Activated CD4-positive, CD25-positive, alpha-beta regulatory T cell treated with anti-CD3 and anti-CD28 coated beads, Interleukin-2, amount 50 U/mL, for 16 hours (primary cell): ENCODE measurements around the gene BICDL1.

Source experiments
- DNase-seq: peaks from one replicate; pipeline ENCODE4 v3.0.0-alpha.2; 2020; ENCODE audit warnings: low read depth, low spot score

The BICDL1 gene

GRCh38 chr12:120055231-120056000 is 66.4 kb downstream of the BICDL1 start:
- no peak for DNase-seq

DNA sequence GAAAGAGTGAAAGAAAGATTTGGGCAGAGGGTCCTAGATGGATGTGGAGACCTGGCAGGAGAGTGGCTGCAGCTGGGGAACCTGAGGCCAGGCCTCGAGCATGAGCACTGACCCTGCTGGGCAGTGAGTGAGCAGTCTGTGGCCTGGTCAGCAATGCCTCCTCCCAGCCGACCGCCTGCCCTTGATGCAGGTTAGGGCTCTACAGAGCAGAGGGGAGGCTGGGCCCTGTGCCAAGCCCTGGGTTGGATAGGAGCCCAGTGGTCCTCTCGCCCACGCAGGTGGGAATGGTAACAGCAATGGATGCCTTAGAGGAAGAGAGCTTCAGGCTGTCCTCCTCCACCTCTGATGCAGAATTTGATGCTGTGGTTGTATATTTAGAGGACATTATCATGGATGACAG is 67.7 kb downstream of the BICDL1 start:
- no peak for DNase-seq

GRCh38 chr12:120060196-120060595 is 71.2 kb downstream of the BICDL1 start:
- no peak for DNase-seq

DNA sequence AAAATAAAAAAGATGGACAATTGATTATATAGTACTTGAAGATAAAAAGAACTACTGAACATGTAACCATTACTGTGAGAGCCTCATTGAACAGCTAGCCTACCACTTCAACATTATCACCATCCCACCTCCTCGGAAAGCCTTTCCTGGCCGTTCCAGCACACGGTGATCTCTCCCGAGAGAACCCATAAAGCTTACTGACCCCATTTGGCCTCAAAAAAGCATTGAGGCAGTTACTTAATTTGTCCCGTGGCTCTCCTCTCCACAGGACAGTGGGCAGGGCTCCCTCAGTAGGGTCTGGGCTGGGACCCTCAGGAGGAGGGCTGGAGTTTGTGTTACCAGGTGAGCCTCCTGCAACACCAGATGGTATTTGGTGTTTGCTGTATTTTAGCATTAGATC is 71.7 kb downstream of the BICDL1 start:
- DNase-seq: no peak

DNA sequence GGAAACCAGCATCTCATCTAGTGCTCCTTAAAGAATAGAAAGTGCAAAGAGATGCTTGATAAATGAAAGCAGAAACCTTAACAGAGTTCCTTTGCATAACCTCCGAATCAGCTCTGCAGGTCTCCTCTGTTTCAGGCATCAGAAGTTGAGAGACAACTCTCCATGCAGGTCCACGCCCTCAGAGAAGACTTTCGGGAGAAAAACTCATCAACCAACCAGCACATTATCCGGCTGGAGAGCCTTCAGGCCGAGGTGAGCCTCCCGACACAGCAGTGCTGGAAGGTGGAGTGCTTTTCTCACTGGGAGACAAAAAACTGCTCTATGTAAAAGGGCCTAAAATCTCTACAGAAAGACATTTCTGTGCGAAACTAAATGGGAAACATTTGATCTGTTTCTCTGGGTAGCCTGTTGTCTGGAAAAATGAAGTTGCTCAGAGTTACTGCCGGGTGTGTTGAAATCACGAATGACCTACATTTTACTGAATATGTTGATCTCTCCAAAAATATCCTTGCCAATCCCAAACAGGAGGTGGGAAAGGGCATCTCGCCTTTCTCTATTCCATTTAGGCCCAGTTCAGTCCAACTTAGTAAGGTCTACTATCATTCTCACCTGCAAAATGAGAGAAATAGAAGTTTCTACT is 72.7 kb downstream of the BICDL1 start:
- DNase-seq: no peak

GRCh38 chr12:120062976-120063579 is 74.0 kb downstream of the BICDL1 start:
- DNase-seq: no peak

DNA sequence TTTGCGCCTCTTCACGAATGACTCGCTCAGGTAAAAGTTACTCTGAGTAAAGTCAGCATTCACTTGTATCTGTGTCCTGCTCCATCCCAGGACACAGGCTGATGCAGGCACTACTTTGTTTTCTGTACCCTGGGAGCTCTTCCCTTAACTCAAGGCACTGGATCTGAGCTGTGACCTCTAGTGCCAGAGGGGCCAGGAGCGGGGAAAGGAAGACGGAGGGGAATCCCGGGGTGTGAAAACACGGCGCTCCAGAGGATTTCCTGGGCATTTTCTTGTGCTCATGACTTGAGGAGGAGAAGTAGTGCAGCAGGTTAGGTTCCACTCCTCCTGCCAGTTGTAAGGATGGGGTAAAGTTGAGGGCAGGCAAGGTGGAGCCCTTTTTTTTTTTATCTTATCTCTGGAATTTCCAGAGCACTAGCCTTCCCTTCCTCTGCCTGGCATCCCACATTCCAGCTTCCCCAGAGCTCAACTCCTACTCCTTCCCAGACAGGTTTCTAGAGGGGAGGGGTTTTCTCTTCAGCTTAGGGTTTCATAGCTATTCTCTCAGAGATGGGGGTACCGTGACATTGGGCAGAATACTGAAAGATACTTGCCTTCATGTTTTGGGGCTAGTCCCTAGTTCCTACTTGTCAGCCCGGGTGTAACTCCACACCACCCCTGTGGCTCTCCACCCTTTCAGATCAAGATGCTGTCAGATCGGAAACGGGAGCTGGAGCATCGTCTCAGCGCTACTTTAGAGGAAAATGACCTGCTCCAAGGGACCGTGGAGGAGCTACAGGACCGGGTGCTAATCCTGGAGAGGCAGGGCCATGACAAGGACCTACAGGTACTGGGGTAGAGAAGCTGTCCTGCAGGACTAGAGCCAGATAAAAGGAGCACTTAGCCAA is 75.3 kb downstream of the BICDL1 start:
- no peak for DNase-seq

GRCh38 chr12:120065472-120065871 is 76.4 kb downstream of the BICDL1 start:
- DNase-seq: no peak

GRCh38 chr12:120066341-120066740 is 77.3 kb downstream of the BICDL1 start:
- no peak for DNase-seq

GRCh38 chr12:120067084-120067869 is 78.2 kb downstream of the BICDL1 start:
- DNase-seq: no peak

- no peak for DNase-seq
These were observed 78.9 kb downstream of the BICDL1 start for GRCh38 chr12:120067901-120068300.

- no peak for DNase-seq
These were observed 80.2 kb downstream of the BICDL1 start for GRCh38 chr12:120069278-120069677.

- no peak for DNase-seq
These were observed 82.5 kb downstream of the BICDL1 start for GRCh38 chr12:120071493-120072020.

DNA sequence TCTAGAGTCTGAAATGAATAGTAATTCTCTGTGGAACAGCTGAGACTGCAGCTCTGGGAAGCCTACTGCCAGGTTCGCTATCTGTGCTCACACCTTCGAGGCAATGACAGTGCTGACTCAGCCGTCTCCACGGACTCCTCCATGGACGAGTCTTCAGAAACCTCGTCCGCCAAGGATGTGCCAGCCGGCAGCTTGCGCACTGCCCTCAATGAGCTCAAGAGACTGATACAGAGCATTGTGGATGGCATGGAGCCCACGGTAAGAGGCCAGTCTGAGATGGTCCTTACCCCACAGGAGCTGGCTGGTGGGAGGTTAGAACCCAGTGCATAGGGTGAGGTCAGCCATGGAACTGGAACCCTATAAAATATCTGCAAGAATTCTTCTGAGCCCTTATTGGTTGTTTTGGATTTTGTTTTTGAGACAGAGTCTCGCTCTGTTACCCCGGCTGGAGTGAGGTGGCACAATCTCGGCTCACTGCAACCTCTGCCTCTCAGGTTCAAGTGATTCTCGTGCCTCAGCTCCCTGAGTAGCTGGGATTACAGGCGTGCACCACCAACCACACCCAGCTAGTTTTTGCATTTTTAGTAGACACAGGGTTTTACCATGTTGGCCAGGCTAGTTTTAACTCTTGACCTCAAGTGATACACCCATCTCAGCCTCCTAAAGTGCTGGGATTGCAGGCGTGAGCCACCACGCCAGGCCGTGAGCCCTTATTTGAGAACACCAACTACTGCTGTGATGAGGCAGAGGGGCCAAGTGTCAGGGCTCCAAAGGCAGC is 83.6 kb downstream of the BICDL1 start:
- DNase-seq: no peak

DNA sequence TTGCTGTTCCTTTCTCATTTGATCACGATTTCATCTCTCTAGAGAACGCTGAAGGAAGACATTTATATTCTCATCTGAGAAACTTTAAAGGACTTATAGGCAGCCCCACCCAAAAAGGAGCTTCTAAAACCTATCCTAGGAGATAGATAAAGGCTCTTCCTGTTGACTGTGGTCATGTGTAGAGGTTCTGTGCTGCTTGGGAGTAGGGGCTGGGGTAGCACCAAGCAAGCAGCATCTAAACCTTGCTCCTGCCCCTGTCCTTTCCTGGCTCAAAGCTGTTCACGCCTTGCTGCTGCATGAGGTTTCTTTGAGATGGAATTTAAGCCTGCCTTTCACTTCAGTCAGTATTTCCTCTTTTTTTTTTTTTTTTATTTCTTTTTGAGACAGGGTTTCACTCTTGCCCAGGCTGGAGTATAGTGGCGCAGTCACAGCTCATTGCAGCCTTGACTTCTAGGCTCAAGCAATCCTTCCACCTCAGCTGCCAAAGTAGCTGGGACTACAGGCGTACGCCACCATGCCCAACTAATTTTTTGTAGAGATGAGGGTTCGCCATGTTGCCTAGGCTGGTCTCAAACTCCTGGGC is 86.1 kb downstream of the BICDL1 start:
- no peak for DNase-seq

- no peak for DNase-seq
These were observed 87.6 kb downstream of the BICDL1 start for GRCh38 chr12:120076651-120077050.

DNA sequence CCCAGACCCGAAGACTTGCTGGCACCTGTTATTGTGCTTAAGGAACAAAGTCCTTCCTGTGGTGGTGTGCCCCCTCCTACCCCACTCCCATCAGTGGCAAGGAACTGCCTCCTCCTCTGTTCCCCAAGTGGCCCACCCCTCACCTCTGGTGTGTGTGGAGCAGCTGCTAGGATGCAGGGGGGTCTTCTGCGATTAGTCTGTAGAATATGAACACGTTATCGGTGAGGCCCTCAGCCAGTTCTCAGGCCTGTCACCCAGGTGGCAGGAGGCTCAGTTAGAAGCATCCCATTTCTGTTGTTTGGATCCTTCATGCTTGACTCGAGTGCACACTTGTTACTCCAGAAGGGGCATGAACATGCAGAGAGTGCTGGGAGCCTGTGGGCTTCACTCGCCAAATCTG is 88.2 kb downstream of the BICDL1 start:
- DNase-seq: no peak

GRCh38 chr12:120078868-120079267 is 89.8 kb downstream of the BICDL1 start:
- no peak for DNase-seq
